ENCODE measurements around the gene FYN. TPM values are rescaled to one million over a fixed set of nuclear protein-coding genes. Genes with fewer than 3 reads are reported as not detected.

Gene FYN
- total and polyA plus RNA-seq, 10 of the 15 experiments (the other 5 are each of a cell fraction or from before 2014, with no cell fraction given): 51.4 to 247 (median 138) TPM

- Histone ChIP-seq H3K36me3 (ENCODE audit: control insufficient read depth in 2 of 2, insufficient read depth in 2 of 2, low read length in 1 of 2) (peaks cover 15 to 20% of the 10 kb centered on the region in 2 experiments; a peak in 3 of 4 replicates), H3K27ac (ENCODE audit: control insufficient read depth, insufficient read depth) (no peak overlapping the region), H3K4me2 (ENCODE audit: control insufficient read depth, insufficient read depth) (no peak overlapping the region), H3K9ac (ENCODE audit: control insufficient read depth, insufficient read depth, low read length) (no peak overlapping the region), H2AFZ (ENCODE audit: control insufficient read depth, low read depth, low read length) (no peak overlapping the region), H4K20me1 (ENCODE audit: control insufficient read depth, insufficient read depth) (no peaks in the 10 kb centered on the region), H3K79me2 (ENCODE audit: control insufficient read depth, insufficient read depth, low read length) (no peaks in the 10 kb centered on the region), H3K4me3 (no peak overlapping the region), H3K9me3 (replicated peaks; ENCODE audit: control insufficient read depth, insufficient read depth, low read length) (no peaks in the 10 kb centered on the region), H3K27me3 (replicated peaks in 1 of 2; ENCODE audit: control insufficient read depth in 2 of 2, insufficient read depth in 2 of 2, low read length in 1 of 2) (no peaks in the 10 kb centered on the region), H3K4me1 (ENCODE audit: control insufficient read depth, insufficient read depth, low read length) (no peaks in the 10 kb centered on the region)
- BruUV-seq (replicated peaks): no TSS peak
- ChIA-PET RAD21 (ENCODE audit: unreplicated experiment) (no interaction called here), CTCF (no interaction called here), POLR2A (no interaction called here), SMC1A (ENCODE audit: uncharacterized antibody, unreplicated experiment) (interaction anchor here (1.8 kb wide), 1 partner anchor 12 kb away, joined by 5 read pairs; no protein-coding TSS in a partner anchor)
- in situ Hi-C loops (cut with MboI) (no loop called here), intact Hi-C loops (cut with micrococcal nuclease; ENCODE audit: unreplicated experiment) (no loop called here)
- no peak for TF ChIP-seq ATF2 (IDR thresholded peaks at IDR 0.05; ENCODE audit: low read length)
- no peak for TF ChIP-seq BHLHE40 (IDR thresholded peaks at IDR 0.05; ENCODE audit: borderline replicate concordance in 1 of 2, low read depth in 2 of 2, low read length in 1 of 2)
- TF ChIP-seq BRCA1 (IDR thresholded peaks at IDR 0.05; ENCODE audit: low read depth, low read length): no peak
- no peak for TF ChIP-seq STAT3 (IDR thresholded peaks at IDR 0.05; ENCODE audit: low read depth, low read length)
- TF ChIP-seq ZBTB11 (CRISPR knock-in tag; IDR thresholded peaks at IDR 0.05): no peak
- no peak for TF ChIP-seq GABPA (IDR thresholded peaks at IDR 0.05; ENCODE audit: low read depth)
- no peak for TF ChIP-seq NRF1 (conservative IDR thresholded peaks at IDR 0.05; ENCODE audit: low read depth, low read length)
- no peak for TF ChIP-seq IRF5 (IDR thresholded peaks at IDR 0.05; ENCODE audit: borderline replicate concordance)
- TF ChIP-seq CHD1 (IDR thresholded peaks at IDR 0.05; ENCODE audit: low read depth, low read length): no peak
- no peak for TF ChIP-seq POLR2A (IDR thresholded peaks at IDR 0.05; ENCODE audit: low read depth, low read length)
- no peak for TF ChIP-seq MLLT1 (IDR thresholded peaks at IDR 0.05)
- no peak for TF ChIP-seq LARP7 (IDR thresholded peaks at IDR 0.05)
- TF ChIP-seq HDAC6 (IDR thresholded peaks at IDR 0.05; ENCODE audit: unreplicated experiment): no peak
- no peak for TF ChIP-seq ZSCAN29 (IDR thresholded peaks at IDR 0.05)
- DNase-seq (ENCODE audit: low read depth, low spot score) (no peak), ATAC-seq (no peak), FAIRE-seq (no peak)
- 68% methylated on average over 5 of the region's 5 CpGs for WGBS (ENCODE audit: insufficient coverage, insufficient replicate concordance, low lambda C conversion rate, missing lambda C conversion rate)
These were observed 189.4 kb downstream of the FYN start for GRCh38 chr6:111683749-111684267.
